NCI-H748 (cell line): Measurements from ENCODE around the gene HGD.

Source experiments
- DNase-seq: peaks from one replicate; lab custom pipeline; 2025; ENCODE audit not compliant: unreplicated experiment; lab: John Stamatoyannopoulos, UW

HGD gene

DNA sequence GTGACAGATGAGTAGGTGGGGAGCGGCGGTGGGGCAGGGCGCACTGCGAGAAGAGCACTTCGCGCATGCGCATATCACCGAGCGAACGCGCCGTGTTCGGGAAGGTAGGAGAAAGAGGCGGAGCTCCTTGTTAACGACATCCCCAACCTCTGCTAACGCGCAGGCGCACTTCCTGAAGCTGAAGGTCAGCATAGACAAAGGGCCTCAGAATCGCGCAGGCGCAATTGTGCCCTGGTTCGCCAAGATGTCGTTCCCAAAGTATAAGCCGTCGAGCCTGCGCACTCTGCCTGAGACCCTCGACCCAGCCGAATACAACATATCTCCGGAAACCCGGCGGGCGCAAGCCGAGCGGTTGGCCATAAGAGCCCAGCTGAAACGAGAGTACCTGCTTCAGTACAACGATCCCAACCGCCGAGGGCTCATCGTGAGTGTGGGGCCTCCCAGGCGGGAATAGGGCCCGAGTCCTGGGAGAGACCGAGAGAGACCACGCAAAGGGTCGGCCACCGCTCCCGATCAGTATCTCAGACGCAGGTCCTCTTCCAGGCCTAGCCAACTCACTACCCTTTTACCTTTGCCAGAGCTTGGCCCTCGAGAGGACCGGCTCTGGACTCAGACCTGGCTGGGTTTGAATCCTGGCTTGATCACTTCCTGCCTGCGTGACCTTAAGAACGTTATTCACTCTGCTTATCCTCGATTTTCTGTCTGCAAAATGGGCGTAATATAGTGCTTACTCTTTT, 85.8 kb downstream of the HGD start, which contains the start of gene NDUFB4:
Gene NDUFB4 (plus strand): TSS at position 221 of the 737 bp plus-strand sequence. CDS start 24 bp downstream, at position 245.
- peak; percentile 97 for DNase-seq

- no peak for DNase-seq
Observed at GRCh38 chr3:120595788-120596115, 86.3 kb downstream of the HGD start.

GRCh38 chr3:120587332-120587975, 94.6 kb downstream of the HGD start:
- DNase-seq: no peak
